ENCODE results near the gene MRGPRG. TPM values are rescaled to one million over a fixed set of nuclear protein-coding genes. Genes with fewer than 3 reads are reported as not detected.

MRGPRG gene
- polyA plus RNA-seq, 1 donor from 2014 or later, result not detected

- Histone ChIP-seq H3K9me3 (ENCODE audit: low read length) (no peaks in the 10 kb centered on the region), H3K9ac (ENCODE audit: low read length) (no peak overlapping the region), H4K20me1 (ENCODE audit: insufficient read depth) (no peaks in the 10 kb centered on the region), H3F3A (ENCODE audit: insufficient read depth, low read length, poor library complexity, severe bottlenecking) (no peaks in the 10 kb centered on the region), H3K36me3 (ENCODE audit: insufficient read depth, low read length) (no peaks in the 10 kb centered on the region), H3K79me2 (replicated peaks; ENCODE audit: insufficient read depth, low read length) (no peaks in the 10 kb centered on the region), H3K9me2 (ENCODE audit: insufficient read depth, low read length) (no peaks in the 10 kb centered on the region), H3K27me3 (ENCODE audit: insufficient read depth, low read depth, low read length) (no peaks in the 10 kb centered on the region), H3K4me3 (ENCODE audit: low read length) (no peak overlapping the region), H3K27ac (ENCODE audit: low read length) (no peak overlapping the region), H2AFZ (ENCODE audit: low read depth, low read length) (no peak overlapping the region), H3K4me2 (ENCODE audit: low read length) (no peak overlapping the region)
- no peak for TF ChIP-seq CTCF (IDR thresholded peaks at IDR 0.05; ENCODE audit: poor library complexity, severe bottlenecking)
- no peak for TF ChIP-seq REST (IDR thresholded peaks at IDR 0.05; ENCODE audit: borderline replicate concordance)
- TF ChIP-seq POLR2AphosphoS5 (IDR thresholded peaks at IDR 0.05), result no peak
- no peak for TF ChIP-seq MXI1 (conservative IDR thresholded peaks at IDR 0.05; ENCODE audit: poor library complexity, severe bottlenecking)
- TF ChIP-seq EP300 (conservative IDR thresholded peaks at IDR 0.05; ENCODE audit: poor library complexity, severe bottlenecking), result no peak
- TF ChIP-seq EZH2 (IDR thresholded peaks at IDR 0.05; ENCODE audit: borderline replicate concordance, insufficient read depth, low read length, poor library complexity, severe bottlenecking), result no peak
- TF ChIP-seq RAD21 (conservative IDR thresholded peaks at IDR 0.05), result no peak
- TF ChIP-seq SMC3 (conservative IDR thresholded peaks at IDR 0.05; ENCODE audit: poor library complexity), result no peak
- TF ChIP-seq TAF1 (IDR thresholded peaks at IDR 0.05; ENCODE audit: low read depth), result no peak
Observed at GRCh38 chr11:3183523-3183922, 35.1 kb downstream of the MRGPRG start.

GRCh38 chr11:3182462-3182852 is 36.2 kb downstream of the MRGPRG start:
- Histone ChIP-seq H3K4me2 (ENCODE audit: low read length) (no peak overlapping the region), H4K20me1 (ENCODE audit: insufficient read depth) (no peaks in the 10 kb centered on the region), H3K4me3 (ENCODE audit: low read length) (no peak overlapping the region), H2AFZ (ENCODE audit: low read depth, low read length) (no peak overlapping the region), H3K9me3 (ENCODE audit: low read length) (no peaks in the 10 kb centered on the region), H3K9ac (ENCODE audit: low read length) (no peak overlapping the region), H3K9me2 (ENCODE audit: insufficient read depth, low read length) (no peaks in the 10 kb centered on the region), H3K79me2 (replicated peaks; ENCODE audit: insufficient read depth, low read length) (no peaks in the 10 kb centered on the region), H3F3A (ENCODE audit: insufficient read depth, low read length, poor library complexity, severe bottlenecking) (no peaks in the 10 kb centered on the region), H3K36me3 (ENCODE audit: insufficient read depth, low read length) (no peaks in the 10 kb centered on the region), H3K27me3 (ENCODE audit: insufficient read depth, low read depth, low read length) (no peaks in the 10 kb centered on the region), H3K27ac (ENCODE audit: low read length) (no peak overlapping the region)
- no peak for TF ChIP-seq REST (IDR thresholded peaks at IDR 0.05; ENCODE audit: borderline replicate concordance)
- TF ChIP-seq CTCF (IDR thresholded peaks at IDR 0.05; ENCODE audit: poor library complexity, severe bottlenecking), result no peak
- TF ChIP-seq SMC3 (conservative IDR thresholded peaks at IDR 0.05; ENCODE audit: poor library complexity), result no peak
- TF ChIP-seq TAF1 (IDR thresholded peaks at IDR 0.05; ENCODE audit: low read depth), result no peak
- TF ChIP-seq EZH2 (IDR thresholded peaks at IDR 0.05; ENCODE audit: borderline replicate concordance, insufficient read depth, low read length, poor library complexity, severe bottlenecking), result no peak
- no peak for TF ChIP-seq POLR2AphosphoS5 (IDR thresholded peaks at IDR 0.05)
- TF ChIP-seq RAD21 (conservative IDR thresholded peaks at IDR 0.05), result no peak
- TF ChIP-seq EP300 (conservative IDR thresholded peaks at IDR 0.05; ENCODE audit: poor library complexity, severe bottlenecking), result no peak
- TF ChIP-seq MXI1 (conservative IDR thresholded peaks at IDR 0.05; ENCODE audit: poor library complexity, severe bottlenecking), result no peak

Data from neural cell (in vitro differentiated cells).